Peyer's patch (tissue), 4 donors: ENCODE measurements around the gene MYO3B.

Experiments used
- POLR2A ChIP-seq, 2 donors: fragments of 450-650 bp; IDR thresholded peaks; one replicate each; pipeline ENCODE4 v1.5.1; 2017; ENCODE audit warnings: antibody characterized with exemption in 2 of 2, mild to moderate bottlenecking in 2 of 2, moderate library complexity in 2 of 2
- TF ChIP-seq, protein P1 (sequence below), 6 experiments: fragments of 450-650 bp in 4 of 6; fragments of 200-600 bp in 2 of 6; sonication (generic) in 1 of 6; IDR thresholded peaks; one replicate each; pipeline ENCODE4 v1.5.1; 2017 to 2019; ENCODE audit warnings: antibody characterized with exemption in 6 of 6, mild to moderate bottlenecking in 3 of 6, moderate library complexity in 1 of 6

- TF ChIP-seq, protein P1, sequence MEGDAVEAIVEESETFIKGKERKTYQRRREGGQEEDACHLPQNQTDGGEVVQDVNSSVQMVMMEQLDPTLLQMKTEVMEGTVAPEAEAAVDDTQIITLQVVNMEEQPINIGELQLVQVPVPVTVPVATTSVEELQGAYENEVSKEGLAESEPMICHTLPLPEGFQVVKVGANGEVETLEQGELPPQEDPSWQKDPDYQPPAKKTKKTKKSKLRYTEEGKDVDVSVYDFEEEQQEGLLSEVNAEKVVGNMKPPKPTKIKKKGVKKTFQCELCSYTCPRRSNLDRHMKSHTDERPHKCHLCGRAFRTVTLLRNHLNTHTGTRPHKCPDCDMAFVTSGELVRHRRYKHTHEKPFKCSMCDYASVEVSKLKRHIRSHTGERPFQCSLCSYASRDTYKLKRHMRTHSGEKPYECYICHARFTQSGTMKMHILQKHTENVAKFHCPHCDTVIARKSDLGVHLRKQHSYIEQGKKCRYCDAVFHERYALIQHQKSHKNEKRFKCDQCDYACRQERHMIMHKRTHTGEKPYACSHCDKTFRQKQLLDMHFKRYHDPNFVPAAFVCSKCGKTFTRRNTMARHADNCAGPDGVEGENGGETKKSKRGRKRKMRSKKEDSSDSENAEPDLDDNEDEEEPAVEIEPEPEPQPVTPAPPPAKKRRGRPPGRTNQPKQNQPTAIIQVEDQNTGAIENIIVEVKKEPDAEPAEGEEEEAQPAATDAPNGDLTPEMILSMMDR (IDR thresholded peaks at IDR 0.05) = no peak
- no peak for TF ChIP-seq POLR2A (IDR thresholded peaks at IDR 0.05)
Observed at GRCh38 chr2:170391697-170392096, 213.8 kb downstream of the MYO3B start.
